Subcutaneous abdominal adipose tissue (tissue), 5 donors: ENCODE results near the gene MBOAT7.

Experiments
- H3K27ac ChIP-seq: one replicate; pipeline ENCODE4 v1.7.0; 2013; ENCODE audit warnings: low read depth, mild to moderate bottlenecking, inconsistent platforms, low read length, moderate library complexity
- H3K27me3 ChIP-seq, 5 donors: one replicate each; pipeline ENCODE4 v1.7.0; 2013; ENCODE audit warnings: low read length in 5 of 5, inconsistent platforms in 1 of 5; ENCODE audit not compliant: control insufficient read depth in 5 of 5, insufficient read depth in 4 of 5
- H3K36me3 ChIP-seq, 5 donors: one replicate each; pipeline ENCODE4 v1.7.0; 2013; ENCODE audit warnings: low read length in 5 of 5; ENCODE audit not compliant: control insufficient read depth in 5 of 5, insufficient read depth in 5 of 5
- H3K4me1 ChIP-seq, 5 donors: one replicate each; pipeline ENCODE4 v1.7.0; 2013; ENCODE audit warnings: low read length in 5 of 5, mild to moderate bottlenecking in 3 of 5, moderate library complexity in 1 of 5; ENCODE audit not compliant: control insufficient read depth in 5 of 5, insufficient read depth in 5 of 5
- H3K4me3 ChIP-seq, 5 donors: one replicate each; pipeline ENCODE4 v1.7.0; 2013; ENCODE audit warnings: low read length in 5 of 5, low read depth in 1 of 5
- H3K9ac ChIP-seq, 5 donors: one replicate each; pipeline ENCODE4 v1.7.0; 2013; ENCODE audit warnings: low read length in 5 of 5, mild to moderate bottlenecking in 4 of 5, moderate library complexity in 3 of 5
- H3K9me3 ChIP-seq, 5 donors: one replicate each; pipeline ENCODE4 v1.7.0; 2013; ENCODE audit warnings: low read length in 5 of 5; ENCODE audit not compliant: control insufficient read depth in 5 of 5
- donor health status: healthy.
- donor health status: healthy.
- donor health status: healthy.
- donor health status: healthy.
- donor health status: healthy.

Gene MBOAT7

DNA sequence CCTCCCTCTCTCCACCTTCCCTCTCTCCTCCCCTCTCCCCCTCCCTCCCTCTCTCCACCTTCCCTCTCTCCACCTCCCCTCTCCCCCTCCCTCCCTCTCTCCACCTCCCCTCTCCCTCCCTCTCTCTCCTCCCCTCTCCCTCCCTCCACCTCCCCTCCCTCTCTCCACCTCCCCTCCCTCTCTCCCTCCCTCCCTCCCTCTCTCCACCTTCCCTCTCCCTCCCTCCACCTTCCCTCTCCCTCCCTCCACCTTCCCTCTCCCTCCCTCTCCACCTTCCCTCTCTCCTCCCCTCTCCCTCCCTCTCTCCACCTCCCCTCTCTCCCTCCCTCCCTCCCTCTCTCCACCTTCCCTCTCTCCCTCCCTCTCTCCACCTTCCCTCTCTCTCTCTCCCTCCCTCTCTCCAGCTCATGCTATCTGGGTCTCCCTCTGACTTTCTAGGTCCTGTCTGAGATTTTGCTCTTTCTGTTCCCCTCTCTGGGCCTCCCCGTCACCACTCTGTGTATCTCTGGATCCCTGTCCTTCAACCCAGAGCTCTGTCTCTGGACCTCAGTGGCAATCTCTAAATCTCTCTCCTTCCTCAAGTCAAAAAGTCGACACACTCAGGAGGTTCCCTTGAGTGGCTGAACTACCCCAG lies 55.3 kb downstream of the MBOAT7 start:
- Histone ChIP-seq H3K9ac (no peak overlapping the region), H3K36me3 (peaks cover 0 to 34% (median 30%) of the 10 kb centered on the region in 5 donors), H3K9me3 (no peaks in the 10 kb centered on the region), H3K27me3 (peaks cover 0 to 2% (median 0%) of the 10 kb centered on the region in 5 donors), H3K4me3 (no peak overlapping the region), H3K4me1 (peaks cover 13 to 23% (median 18%) of the 10 kb centered on the region in 5 donors), H3K27ac (no peak overlapping the region)

DNA sequence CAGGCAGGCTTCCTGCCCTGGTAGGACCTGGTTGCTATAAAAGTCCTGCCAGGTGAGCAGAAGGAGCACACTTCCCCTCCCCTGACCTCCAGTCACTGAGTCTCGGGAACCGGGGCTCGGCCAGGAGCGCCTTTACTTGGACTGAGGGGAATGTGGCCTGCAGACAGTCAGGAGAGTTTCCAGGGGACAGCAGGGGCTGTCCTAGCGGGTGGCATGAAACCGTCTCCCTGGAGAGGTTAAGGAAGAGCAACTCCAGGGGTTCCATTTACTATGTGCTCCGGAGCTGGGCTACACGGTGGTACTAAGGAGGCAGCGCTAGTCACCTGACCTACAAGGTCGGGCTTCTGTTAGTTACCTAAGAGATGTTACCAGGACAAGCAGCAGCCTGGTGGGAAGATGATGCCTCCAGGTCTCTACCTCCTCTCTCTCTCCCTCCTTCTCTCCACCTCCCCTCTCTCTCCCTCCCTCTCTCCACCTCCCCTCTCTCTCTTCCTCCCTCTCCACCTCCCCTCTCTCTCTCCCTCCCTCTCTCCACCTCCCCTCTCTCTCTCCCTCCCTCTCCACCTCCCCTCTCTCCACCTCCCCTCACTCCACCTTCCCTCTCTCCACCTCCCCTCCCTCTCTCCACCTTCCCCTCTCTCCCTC lies 55.9 kb downstream of the MBOAT7 start:
- Histone ChIP-seq H3K27me3 (peaks cover 0 to 2% (median 0%) of the 10 kb centered on the region in 5 donors), H3K36me3 (peaks cover 0 to 40% (median 36%) of the 10 kb centered on the region in 5 donors), H3K9me3 (no peaks in the 10 kb centered on the region)

DNA sequence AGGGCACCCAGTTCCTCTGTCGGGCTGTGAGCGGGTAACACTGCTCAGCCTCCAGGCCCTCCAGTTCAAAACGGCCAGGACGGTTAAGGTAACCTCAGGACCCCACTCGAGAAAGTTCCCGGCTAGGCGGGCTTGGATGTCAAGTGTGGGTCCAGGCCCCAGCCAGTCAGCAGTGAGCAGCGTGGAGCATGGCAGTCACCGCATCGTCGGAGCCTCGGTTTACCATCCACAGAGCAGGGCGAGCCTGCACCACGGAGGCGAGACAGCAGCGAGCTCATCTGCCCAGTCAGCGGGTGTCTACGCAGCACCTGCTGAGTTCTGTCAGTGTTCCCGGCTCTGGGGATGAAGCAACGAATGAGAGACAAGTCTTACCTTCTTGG lies 59.8 kb downstream of the MBOAT7 start:
- Histone ChIP-seq H3K27me3 (no peaks in the 10 kb centered on the region), H3K4me1 (no peaks in the 10 kb centered on the region), H3K4me3 (no peak overlapping the region), H3K27ac (no peak overlapping the region), H3K9ac (no peak overlapping the region), H3K9me3 (no peaks in the 10 kb centered on the region), H3K36me3 (peaks cover 0 to 79% (median 72%) of the 10 kb centered on the region in 5 donors)

More for the DNA sequence above, 55.9 kb downstream of the MBOAT7 start:
- Histone ChIP-seq H3K4me3 (no peak overlapping the region), H3K4me1 (peaks cover 9 to 17% (median 12%) of the 10 kb centered on the region in 5 donors), H3K9ac (no peak overlapping the region), H3K27ac (no peak overlapping the region)

DNA sequence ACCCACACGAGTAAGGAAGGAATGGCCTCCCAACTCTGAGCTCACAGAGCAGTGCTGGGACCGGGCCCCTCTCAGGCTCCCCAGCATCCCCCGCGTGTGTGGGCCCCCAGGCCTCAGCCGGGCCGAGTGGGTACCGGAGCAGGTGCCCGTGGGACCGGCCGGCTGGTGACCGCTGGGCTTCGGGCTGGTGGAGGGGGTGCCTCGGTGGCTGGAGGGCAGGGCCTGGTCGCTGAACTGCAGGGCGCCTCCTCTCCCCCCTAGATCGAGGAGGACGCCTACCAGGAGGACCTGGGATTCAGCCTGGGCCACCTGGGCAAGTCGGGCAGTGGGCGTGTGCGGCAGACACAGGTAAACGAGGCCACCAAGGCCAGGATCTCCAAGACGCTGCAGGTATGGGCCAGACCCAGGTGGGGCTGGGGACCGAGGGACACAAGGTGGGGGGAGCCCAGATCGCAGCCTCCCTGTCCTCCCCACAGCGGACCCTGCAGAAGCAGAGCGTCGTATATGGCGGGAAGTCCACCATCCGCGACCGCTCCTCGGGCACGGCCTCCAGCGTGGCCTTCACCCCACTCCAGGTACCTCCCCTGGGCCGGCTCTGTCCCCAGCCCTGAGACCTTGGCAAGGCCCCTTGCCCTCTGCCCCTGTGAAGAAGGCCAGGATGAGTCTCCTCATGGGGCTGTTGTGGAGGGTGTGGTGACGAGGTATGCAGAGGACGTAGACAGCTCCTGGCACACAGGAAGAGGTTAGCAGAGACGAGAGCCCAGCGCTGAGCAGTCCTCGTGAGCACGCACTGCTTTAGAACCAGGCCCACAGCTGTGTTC lies 60.4 kb downstream of the MBOAT7 start:
- H3K4me1 ChIP-seq = no peaks in the 10 kb centered on the region
- no peak overlapping the region for H3K27ac ChIP-seq
- H3K9ac ChIP-seq = no peak overlapping the region
- H3K4me3 ChIP-seq = no peak overlapping the region
- no peaks in the 10 kb centered on the region for H3K27me3 ChIP-seq
- H3K9me3 ChIP-seq = no peaks in the 10 kb centered on the region
- peaks cover 0 to 85% (median 78%) of the 10 kb centered on the region in 5 donors for H3K36me3 ChIP-seq

DNA sequence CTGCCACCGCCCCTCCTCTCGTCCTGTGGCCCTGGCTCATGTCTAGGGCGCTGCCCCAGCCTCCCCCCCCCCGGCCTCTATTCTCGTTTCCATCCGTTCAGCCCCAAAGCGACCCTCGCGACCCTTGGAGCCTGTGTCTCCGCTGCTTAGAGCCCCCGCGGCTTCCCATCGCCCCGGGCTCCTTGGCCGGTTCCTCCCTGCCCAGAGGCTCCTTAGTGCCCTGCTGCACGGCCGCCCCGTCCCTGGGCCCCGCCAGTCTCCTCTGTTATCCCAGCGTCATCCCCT lies 61.0 kb downstream of the MBOAT7 start:
- H3K27me3 ChIP-seq = no peaks in the 10 kb centered on the region
- peaks cover 0 to 91% (median 83%) of the 10 kb centered on the region in 5 donors for H3K36me3 ChIP-seq

DNA sequence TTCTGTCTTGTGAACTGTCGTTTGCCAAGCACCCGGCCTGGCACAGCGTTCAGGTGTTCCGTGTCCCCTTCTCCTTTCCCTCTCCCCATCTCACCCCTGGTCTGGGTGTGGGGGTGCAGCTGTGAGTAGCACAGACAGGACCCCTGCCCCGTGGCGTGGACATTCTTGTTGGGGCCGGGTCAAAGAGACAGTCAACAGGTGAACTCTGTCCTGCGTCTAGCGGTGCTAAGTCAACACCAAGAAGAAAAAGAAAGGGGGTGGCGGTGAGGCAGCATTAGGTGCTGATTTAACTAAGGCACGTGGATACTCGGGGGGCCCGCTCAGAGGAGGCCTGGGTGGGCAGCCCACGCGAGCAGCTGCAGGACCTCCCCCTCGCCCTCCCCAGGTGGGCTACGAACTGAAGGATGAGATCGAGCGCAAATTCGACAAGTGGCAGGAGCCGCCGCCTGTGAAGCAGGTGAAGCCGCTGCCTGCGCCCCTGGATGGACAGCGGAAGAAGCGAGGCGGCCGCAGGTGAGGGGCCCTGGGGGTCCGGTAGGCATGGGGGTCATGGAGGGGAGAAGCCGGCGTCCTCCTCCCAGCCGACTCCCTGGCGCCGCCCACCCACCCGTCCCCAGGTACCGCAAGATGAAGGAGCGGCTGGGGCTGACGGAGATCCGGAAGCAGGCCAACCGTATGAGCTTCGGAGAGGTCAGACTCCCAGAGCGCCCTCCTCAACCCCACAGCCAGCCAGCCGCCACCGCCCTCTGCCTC lies 61.5 kb downstream of the MBOAT7 start:
- H3K9me3 ChIP-seq = no peaks in the 10 kb centered on the region
- H3K4me1 ChIP-seq = no peaks in the 10 kb centered on the region
- H3K27me3 ChIP-seq = no peaks in the 10 kb centered on the region
- no peak overlapping the region for H3K4me3 ChIP-seq
- H3K36me3 ChIP-seq = peaks cover 0 to 91% (median 84%) of the 10 kb centered on the region in 5 donors
- H3K27ac ChIP-seq = no peak overlapping the region
- H3K9ac ChIP-seq = no peak overlapping the region

More for the DNA sequence above, 61.0 kb downstream of the MBOAT7 start:
- Histone ChIP-seq H3K27ac (no peak overlapping the region), H3K9me3 (no peaks in the 10 kb centered on the region), H3K4me1 (no peaks in the 10 kb centered on the region), H3K9ac (no peak overlapping the region), H3K4me3 (no peak overlapping the region)

DNA sequence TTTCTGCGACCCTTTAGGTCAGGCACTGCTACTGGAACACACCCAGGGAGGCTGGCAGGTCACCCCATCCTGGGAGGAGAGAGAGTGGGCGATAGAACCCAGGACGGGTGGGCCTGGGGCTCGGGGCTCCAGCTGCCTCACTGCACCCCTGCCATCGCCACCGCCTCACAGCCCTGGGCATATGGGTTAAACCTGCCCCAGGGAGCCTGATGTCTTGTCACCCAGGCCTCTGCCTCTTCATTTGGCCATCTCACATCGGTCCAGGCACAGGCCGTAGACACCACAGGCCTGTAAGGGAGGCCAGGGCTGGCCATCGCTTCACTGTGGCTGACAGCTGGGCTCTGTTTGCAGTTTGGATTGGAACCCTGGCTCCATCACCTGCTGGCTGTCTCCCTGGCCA lies 63.7 kb downstream of the MBOAT7 start:
- H3K27me3 ChIP-seq = no peaks in the 10 kb centered on the region
- H3K27ac ChIP-seq = no peak overlapping the region
- no peaks in the 10 kb centered on the region for H3K9me3 ChIP-seq
- no peak overlapping the region for H3K9ac ChIP-seq
- no peak overlapping the region for H3K4me3 ChIP-seq
- H3K36me3 ChIP-seq = peaks cover 0 to 95% (median 87%) of the 10 kb centered on the region in 5 donors
- H3K4me1 ChIP-seq = no peaks in the 10 kb centered on the region

DNA sequence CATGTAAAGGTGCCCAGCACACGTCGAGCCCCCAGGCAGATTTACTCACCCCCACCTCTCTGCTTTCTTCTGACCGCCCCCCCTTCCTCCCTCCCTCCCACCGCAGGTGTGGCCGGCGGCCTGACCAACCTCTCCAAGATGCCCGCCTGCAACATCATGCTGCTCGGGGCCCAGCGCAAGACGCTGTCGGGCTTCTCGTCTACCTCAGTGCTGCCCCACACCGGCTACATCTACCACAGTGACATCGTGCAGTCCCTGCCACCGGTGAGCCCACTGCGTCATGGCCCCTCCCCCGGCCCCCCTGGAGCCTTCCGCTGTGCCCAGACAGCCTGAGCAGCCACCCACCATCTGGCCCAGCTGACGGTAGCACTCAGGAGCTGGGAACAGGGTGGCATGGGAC lies 65.0 kb downstream of the MBOAT7 start:
- Histone ChIP-seq H3K27ac (no peak overlapping the region), H3K4me3 (no peak overlapping the region), H3K4me1 (no peaks in the 10 kb centered on the region), H3K9me3 (no peaks in the 10 kb centered on the region), H3K36me3 (peaks cover 0 to 99% (median 92%) of the 10 kb centered on the region in 5 donors), H3K9ac (no peak overlapping the region), H3K27me3 (no peaks in the 10 kb centered on the region)

DNA sequence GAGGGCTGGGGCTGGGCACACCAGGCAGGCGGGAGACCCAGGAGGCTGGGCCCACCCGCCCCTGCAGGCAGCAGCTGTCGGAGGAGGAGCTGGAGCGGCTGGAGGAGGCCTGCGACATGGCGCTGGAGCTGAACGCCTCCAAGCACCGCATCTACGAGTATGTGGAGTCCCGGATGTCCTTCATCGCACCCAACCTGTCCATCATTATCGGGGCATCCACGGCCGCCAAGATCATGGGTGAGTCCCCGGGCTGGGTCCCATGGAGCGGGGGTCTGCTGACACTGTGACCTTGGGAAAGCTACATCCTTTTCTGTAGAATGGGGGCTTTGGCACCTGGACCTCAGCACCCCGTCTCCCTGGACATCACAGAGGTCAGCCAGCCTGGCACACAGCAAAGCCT lies 65.7 kb downstream of the MBOAT7 start:
- Histone ChIP-seq H3K27me3 (no peaks in the 10 kb centered on the region), H3K9ac (no peak overlapping the region), H3K9me3 (no peaks in the 10 kb centered on the region), H3K4me1 (no peaks in the 10 kb centered on the region), H3K36me3 (peaks cover 2 to 98% (median 89%) of the 10 kb centered on the region in 5 donors), H3K27ac (no peak overlapping the region), H3K4me3 (no peak overlapping the region)
